ENCODE results near the gene NFE2L3. TPM values are rescaled to one million over a fixed set of nuclear protein-coding genes. Genes with fewer than 3 reads are reported as not detected.

The NFE2L3 gene
- total RNA-seq, 1 donor from 2014 or later = 5.2 TPM

DNA sequence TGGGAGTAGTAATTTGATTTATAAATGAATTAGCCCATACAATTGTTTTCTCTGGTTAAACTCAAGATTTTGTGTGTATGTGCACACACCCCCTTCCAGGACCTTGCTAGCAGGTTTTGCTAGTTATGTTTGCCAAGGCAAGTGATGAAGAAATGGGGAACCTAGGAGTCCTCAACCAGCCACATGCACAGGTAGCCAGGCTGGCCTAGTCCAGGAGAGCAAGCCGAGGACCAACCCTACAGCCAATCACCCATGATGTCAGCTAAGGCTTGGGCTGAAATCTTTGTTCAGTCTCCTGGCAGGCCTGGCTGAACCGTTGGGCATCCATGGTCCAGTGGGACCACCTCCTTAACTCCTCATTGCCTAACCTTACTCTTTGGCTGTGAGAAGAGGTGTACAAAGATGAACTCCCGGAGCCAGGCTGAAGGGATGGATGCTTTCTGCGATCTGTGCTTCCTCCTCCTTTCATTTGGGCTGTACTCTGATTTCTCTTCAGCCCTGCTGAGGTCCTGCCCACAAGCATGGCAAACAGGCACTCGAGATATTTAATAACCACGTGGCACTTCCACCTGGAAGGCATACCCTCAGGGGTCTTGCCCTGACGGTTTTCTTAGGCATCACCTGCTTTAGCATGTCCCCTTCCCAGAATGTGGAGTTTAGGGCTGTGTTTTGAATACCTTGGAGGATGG, 26.4 kb downstream of the NFE2L3 start:
- Histone ChIP-seq H3K36me3 (no peaks in the 10 kb centered on the region), H3K27me3 (no peaks in the 10 kb centered on the region), H3K4me3 (no peak overlapping the region), H3K4me1 (no peaks in the 10 kb centered on the region), H3K9me3 (no peaks in the 10 kb centered on the region), H3K27ac (no peak overlapping the region)
- no peak for DNase-seq (ENCODE audit: extremely low spot score in 2 of 2)
- intact Hi-C loops (cut with DNase I) = no loop called here
- TF ChIP-seq POLR2A (IDR thresholded peaks at IDR 0.05) (no peak), POLR2AphosphoS5 (IDR thresholded peaks at IDR 0.05; ENCODE audit: insufficient read depth in 1 of 2, low read depth in 1 of 2) (no peak)
- TF ChIP-seq, protein P1, sequence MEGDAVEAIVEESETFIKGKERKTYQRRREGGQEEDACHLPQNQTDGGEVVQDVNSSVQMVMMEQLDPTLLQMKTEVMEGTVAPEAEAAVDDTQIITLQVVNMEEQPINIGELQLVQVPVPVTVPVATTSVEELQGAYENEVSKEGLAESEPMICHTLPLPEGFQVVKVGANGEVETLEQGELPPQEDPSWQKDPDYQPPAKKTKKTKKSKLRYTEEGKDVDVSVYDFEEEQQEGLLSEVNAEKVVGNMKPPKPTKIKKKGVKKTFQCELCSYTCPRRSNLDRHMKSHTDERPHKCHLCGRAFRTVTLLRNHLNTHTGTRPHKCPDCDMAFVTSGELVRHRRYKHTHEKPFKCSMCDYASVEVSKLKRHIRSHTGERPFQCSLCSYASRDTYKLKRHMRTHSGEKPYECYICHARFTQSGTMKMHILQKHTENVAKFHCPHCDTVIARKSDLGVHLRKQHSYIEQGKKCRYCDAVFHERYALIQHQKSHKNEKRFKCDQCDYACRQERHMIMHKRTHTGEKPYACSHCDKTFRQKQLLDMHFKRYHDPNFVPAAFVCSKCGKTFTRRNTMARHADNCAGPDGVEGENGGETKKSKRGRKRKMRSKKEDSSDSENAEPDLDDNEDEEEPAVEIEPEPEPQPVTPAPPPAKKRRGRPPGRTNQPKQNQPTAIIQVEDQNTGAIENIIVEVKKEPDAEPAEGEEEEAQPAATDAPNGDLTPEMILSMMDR (IDR thresholded peaks at IDR 0.05) = no peak

DNA sequence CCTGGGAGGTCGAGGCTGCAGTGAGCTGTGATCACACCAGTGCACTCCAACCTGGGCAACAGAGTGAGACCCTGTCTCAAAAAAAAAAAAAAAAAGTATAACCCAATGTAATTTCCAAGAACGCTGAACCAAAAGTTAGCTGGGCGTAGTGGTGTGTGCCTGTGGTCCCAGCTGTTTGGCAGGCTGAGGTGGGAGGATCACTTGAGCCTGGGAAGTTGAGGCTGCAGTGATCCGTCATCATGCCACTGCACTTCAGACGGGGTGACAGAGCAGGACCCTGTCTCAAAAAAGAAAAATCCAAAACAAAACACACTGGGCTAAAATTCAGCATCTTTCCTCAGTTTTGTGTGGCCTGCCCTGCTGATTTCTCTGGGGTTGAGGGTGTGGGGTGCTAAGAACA, 27.4 kb downstream of the NFE2L3 start:
- no peaks in the 10 kb centered on the region for H3K36me3 ChIP-seq
- intact Hi-C loops (cut with DNase I) = no loop called here
- H3K9me3 ChIP-seq = no peaks in the 10 kb centered on the region
- no peak for DNase-seq (ENCODE audit: extremely low spot score in 2 of 2)
- H3K27me3 ChIP-seq = no peaks in the 10 kb centered on the region
- no peak overlapping the region for H3K27ac ChIP-seq
- no peaks in the 10 kb centered on the region for H3K4me1 ChIP-seq
- TF ChIP-seq, protein P1 (IDR thresholded peaks at IDR 0.05) = no peak
- TF ChIP-seq POLR2A (IDR thresholded peaks at IDR 0.05) (no peak), POLR2AphosphoS5 (IDR thresholded peaks at IDR 0.05; ENCODE audit: insufficient read depth in 1 of 2, low read depth in 1 of 2) (no peak)
- no peak overlapping the region for H3K4me3 ChIP-seq

DNA sequence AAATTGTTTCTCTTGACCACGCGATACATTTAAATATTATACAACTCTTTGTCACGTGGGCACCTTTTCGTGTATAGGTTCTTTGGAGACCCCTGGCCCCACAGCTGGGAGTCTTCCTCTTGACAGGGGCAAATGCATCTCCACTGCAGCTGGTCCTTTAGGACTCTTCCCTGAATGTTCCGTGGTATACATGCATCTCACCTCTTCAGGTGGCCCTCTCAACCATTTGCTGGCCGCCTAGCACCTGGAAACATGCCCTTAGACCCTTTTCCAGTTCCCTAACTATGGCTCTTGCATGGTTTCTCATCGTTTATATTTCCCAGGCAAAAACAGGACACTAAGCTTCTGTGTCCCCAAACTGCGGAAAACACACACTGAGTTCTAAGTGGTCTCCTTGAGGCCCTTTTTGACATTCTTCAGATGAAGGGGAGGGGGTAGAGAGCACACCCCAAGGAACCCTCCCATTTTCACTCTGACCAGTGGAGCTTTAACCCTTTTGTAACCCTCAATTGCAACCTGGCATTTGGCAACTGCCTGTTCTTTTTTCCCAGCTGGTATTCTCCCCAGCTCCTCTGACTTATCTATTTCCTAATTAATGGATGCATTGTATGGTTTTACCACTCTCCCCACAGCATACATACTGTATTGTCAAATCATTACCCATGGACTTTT, 28.0 kb downstream of the NFE2L3 start:
- no peak overlapping the region for H3K27ac ChIP-seq

DNA sequence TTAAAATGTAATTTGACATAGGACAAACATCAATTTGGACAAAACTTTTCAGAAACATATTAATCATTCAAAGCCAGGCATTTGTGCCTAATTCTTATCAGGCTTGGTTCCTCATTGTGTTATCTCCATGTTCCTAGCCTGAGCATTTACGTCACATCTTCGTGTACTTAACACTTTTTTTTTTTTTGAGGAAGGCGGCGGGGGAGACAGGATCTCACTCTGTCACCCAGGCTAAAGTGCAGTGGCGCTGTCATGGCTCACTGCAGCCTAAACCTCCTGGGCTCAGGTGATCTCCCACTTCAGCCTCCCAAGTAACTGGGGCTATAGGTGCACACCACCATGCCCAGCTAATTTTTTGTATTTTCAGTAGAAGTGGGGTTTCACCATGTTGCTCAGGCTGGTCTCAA, 28.8 kb downstream of the NFE2L3 start:
- no peak overlapping the region for H3K4me3 ChIP-seq
- DNase-seq (ENCODE audit: extremely low spot score in 2 of 2) = no peak
- no peaks in the 10 kb centered on the region for H3K9me3 ChIP-seq
- H3K27ac ChIP-seq = no peak overlapping the region
- intact Hi-C loops (cut with DNase I) = no loop called here
- TF ChIP-seq POLR2AphosphoS5 (IDR thresholded peaks at IDR 0.05; ENCODE audit: insufficient read depth in 1 of 2, low read depth in 1 of 2) = no peak
- TF ChIP-seq, protein P1 (IDR thresholded peaks at IDR 0.05) = no peak
- no peak for TF ChIP-seq POLR2A (IDR thresholded peaks at IDR 0.05)
- no peaks in the 10 kb centered on the region for H3K27me3 ChIP-seq
- no peaks in the 10 kb centered on the region for H3K4me1 ChIP-seq
- no peaks in the 10 kb centered on the region for H3K36me3 ChIP-seq

More for the DNA sequence above, 28.0 kb downstream of the NFE2L3 start:
- no peak for DNase-seq (ENCODE audit: extremely low spot score in 2 of 2)
- no peaks in the 10 kb centered on the region for H3K36me3 ChIP-seq
- H3K27me3 ChIP-seq = no peaks in the 10 kb centered on the region
- H3K4me3 ChIP-seq = no peak overlapping the region
- no peaks in the 10 kb centered on the region for H3K9me3 ChIP-seq
- TF ChIP-seq, protein P1 (IDR thresholded peaks at IDR 0.05) = no peak
- no peak for TF ChIP-seq POLR2A (IDR thresholded peaks at IDR 0.05)
- no peak for TF ChIP-seq POLR2AphosphoS5 (IDR thresholded peaks at IDR 0.05; ENCODE audit: insufficient read depth in 1 of 2, low read depth in 1 of 2)
- H3K4me1 ChIP-seq = no peaks in the 10 kb centered on the region
- intact Hi-C loops (cut with DNase I) = no loop called here
